Mucosa of rectum (tissue), 2 donors: ENCODE data around the gene TUT4.

Experiments
- H3K27ac ChIP-seq, 2 donors: one replicate each; pipeline ENCODE4 v1.7.0; 2013; ENCODE audit warnings: inconsistent platforms in 2 of 2, low read depth in 2 of 2, low read length in 2 of 2
- H3K27me3 ChIP-seq, 2 donors: one replicate each; pipeline ENCODE4 v1.7.0; 2013; ENCODE audit warnings: low read length in 2 of 2; ENCODE audit not compliant: control insufficient read depth in 2 of 2, insufficient read depth in 2 of 2
- H3K36me3 ChIP-seq, 2 donors: one replicate each; pipeline ENCODE4 v1.7.0; 2013; ENCODE audit warnings: low read length in 2 of 2; ENCODE audit not compliant: control insufficient read depth in 2 of 2, insufficient read depth in 2 of 2
- H3K4me1 ChIP-seq, 2 donors: one replicate each; pipeline ENCODE4 v1.7.0; 2013; ENCODE audit warnings: low read length in 2 of 2, mild to moderate bottlenecking in 1 of 2; ENCODE audit not compliant: control insufficient read depth in 2 of 2, insufficient read depth in 2 of 2
- H3K4me3 ChIP-seq, 2 donors: one replicate each; pipeline ENCODE4 v1.7.0; 2013; ENCODE audit warnings: low read length in 2 of 2
- H3K9ac ChIP-seq, 2 donors: one replicate each; pipeline ENCODE4 v1.7.0; 2013; ENCODE audit warnings: low read length in 2 of 2, low read depth in 1 of 2, mild to moderate bottlenecking in 1 of 2
- H3K9me3 ChIP-seq, 2 donors: one replicate each; pipeline ENCODE4 v1.7.0; 2013; ENCODE audit warnings: low read length in 2 of 2; ENCODE audit not compliant: control insufficient read depth in 2 of 2
- donor health status: healthy.
- donor health status: Normal muscosa, but diverticular disease.

TUT4 gene, protein sequence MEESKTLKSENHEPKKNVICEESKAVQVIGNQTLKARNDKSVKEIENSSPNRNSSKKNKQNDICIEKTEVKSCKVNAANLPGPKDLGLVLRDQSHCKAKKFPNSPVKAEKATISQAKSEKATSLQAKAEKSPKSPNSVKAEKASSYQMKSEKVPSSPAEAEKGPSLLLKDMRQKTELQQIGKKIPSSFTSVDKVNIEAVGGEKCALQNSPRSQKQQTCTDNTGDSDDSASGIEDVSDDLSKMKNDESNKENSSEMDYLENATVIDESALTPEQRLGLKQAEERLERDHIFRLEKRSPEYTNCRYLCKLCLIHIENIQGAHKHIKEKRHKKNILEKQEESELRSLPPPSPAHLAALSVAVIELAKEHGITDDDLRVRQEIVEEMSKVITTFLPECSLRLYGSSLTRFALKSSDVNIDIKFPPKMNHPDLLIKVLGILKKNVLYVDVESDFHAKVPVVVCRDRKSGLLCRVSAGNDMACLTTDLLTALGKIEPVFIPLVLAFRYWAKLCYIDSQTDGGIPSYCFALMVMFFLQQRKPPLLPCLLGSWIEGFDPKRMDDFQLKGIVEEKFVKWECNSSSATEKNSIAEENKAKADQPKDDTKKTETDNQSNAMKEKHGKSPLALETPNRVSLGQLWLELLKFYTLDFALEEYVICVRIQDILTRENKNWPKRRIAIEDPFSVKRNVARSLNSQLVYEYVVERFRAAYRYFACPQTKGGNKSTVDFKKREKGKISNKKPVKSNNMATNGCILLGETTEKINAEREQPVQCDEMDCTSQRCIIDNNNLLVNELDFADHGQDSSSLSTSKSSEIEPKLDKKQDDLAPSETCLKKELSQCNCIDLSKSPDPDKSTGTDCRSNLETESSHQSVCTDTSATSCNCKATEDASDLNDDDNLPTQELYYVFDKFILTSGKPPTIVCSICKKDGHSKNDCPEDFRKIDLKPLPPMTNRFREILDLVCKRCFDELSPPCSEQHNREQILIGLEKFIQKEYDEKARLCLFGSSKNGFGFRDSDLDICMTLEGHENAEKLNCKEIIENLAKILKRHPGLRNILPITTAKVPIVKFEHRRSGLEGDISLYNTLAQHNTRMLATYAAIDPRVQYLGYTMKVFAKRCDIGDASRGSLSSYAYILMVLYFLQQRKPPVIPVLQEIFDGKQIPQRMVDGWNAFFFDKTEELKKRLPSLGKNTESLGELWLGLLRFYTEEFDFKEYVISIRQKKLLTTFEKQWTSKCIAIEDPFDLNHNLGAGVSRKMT (N-terminal part only)

GRCh38 chr1:52552505-52553361 is at the start of gene TUT4:
TSS of gene TUT4 (minus strand) at chr1:52553092. CDS start at chr1:52526280, 26,812 bp downstream.
- peak within 1 kb of the TSS; percentile 83 to 94 for H3K4me3 ChIP-seq
- peak within 1 kb of the TSS; percentile 87 to 91 for H3K27ac ChIP-seq
- H3K9me3 ChIP-seq, result no peaks in the 10 kb centered on the region
- H3K4me1 ChIP-seq, result peaks cover 8 to 11% of the 10 kb centered on the region in 2 donors
- H3K27me3 ChIP-seq, result no peaks in the 10 kb centered on the region
- peak within 1 kb of the TSS; percentile 89 to 90 for H3K9ac ChIP-seq
- H3K36me3 ChIP-seq, result no peaks in the 10 kb centered on the region

DNA sequence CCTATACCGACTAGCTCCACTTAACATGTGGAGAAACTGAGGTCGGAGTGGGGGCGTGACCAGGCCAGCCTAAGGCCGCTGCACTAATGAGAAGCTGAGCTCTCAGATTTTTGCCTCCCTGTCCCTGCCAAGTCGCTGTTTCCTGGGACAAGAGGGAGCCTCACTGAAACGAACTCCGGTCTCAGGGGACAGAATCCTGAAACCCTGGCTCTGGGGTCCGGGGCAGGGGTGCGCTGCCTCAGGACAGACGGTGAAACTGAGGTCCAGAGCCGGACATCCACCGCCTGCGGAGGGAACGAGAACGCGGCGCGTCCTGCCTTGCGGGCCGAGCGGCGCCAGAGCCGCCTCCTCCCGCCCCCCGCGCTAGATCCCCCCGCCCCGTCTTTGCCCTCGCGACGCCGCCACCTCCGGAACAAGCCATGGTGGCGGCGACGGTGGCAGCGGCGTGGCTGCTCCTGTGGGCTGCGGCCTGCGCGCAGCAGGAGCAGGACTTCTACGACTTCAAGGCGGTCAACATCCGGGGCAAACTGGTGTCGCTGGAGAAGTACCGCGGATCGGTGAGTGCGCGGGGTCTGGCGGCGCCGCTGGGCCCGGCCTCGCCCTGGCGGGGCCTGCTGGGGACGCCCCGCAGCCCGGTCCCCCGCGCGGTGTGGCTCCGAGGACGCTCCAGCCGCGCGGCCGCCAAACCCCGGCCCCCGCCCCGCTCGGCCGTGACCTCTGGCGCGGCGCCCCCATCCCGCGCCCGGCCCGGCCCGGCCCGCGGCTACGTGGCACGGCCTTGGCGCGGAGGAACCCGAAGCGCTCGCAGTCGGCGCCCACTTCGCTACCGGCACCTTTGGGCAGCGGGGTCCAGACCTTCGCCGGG is 49.3 kb upstream of the TUT4 start, which contains the start of gene GPX7:
GPX7 (plus strand) TSS at position 381 of the 865 bp plus-strand sequence; CDS start at position 420, 39 bp downstream.
- peaks cover 9 to 10% of the 10 kb centered on the region in 2 donors for H3K4me1 ChIP-seq
- peak within 1 kb of the TSS; percentile 23 to 69 for H3K27ac ChIP-seq
- peaks cover 0 to 3% of the 10 kb centered on the region in 2 donors for H3K27me3 ChIP-seq
- H3K9me3 ChIP-seq, result no peaks in the 10 kb centered on the region
- peaks cover 0 to 1% of the 10 kb centered on the region in 2 donors for H3K36me3 ChIP-seq
- peak within 1 kb of the TSS; percentile 66 to 80 for H3K9ac ChIP-seq
- peak within 1 kb of the TSS; percentile 62 to 67 for H3K4me3 ChIP-seq

DNA sequence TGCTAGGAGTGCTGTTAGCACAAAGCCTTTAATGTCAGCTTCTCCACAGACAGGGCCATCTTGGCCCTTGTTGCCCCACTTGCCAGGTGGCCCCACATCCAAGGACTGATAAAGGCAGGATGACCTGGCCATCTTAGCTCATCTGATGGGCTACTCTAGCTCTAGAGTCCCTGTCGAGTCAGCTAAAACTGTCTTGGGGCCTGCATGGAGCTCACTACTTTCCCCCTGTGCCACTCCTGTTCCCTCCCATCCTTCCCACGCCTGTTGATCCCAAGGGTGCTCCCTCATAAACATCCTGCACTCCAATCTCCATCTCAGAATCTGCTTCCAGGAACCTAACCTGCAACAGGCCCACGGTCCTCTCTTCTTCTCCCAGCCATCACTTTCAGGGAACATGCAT is 48.6 kb upstream of the TUT4 start:
- Histone ChIP-seq H3K4me1 (peaks cover 9 to 10% of the 10 kb centered on the region in 2 donors), H3K27ac (no peak overlapping the region), H3K4me3 (peak overlapping the region; percentile 62 to 67), H3K36me3 (no peaks in the 10 kb centered on the region), H3K9me3 (no peaks in the 10 kb centered on the region), H3K27me3 (peaks cover 0 to 3% of the 10 kb centered on the region in 2 donors), H3K9ac (peak overlapping the region; percentile 66 to 80)

- H3K27me3 ChIP-seq, result peaks cover 0 to 3% of the 10 kb centered on the region in 2 donors
- no peak overlapping the region for H3K9ac ChIP-seq
- H3K27ac ChIP-seq, result no peak overlapping the region
- no peak overlapping the region for H3K4me3 ChIP-seq
- H3K9me3 ChIP-seq, result no peaks in the 10 kb centered on the region
- H3K36me3 ChIP-seq, result no peaks in the 10 kb centered on the region
- H3K4me1 ChIP-seq, result peaks cover 9 to 10% of the 10 kb centered on the region in 2 donors
Observed at GRCh38 chr1:52600533-52601179, 47.8 kb upstream of the TUT4 start.

GRCh38 chr1:52599236-52599635 is 46.3 kb upstream of the TUT4 start:
- Histone ChIP-seq H3K4me1 (peaks cover 9 to 10% of the 10 kb centered on the region in 2 donors), H3K9ac (no peak overlapping the region), H3K4me3 (no peak overlapping the region), H3K9me3 (no peaks in the 10 kb centered on the region), H3K27me3 (peaks cover 0 to 3% of the 10 kb centered on the region in 2 donors), H3K36me3 (no peaks in the 10 kb centered on the region), H3K27ac (no peak overlapping the region)

DNA sequence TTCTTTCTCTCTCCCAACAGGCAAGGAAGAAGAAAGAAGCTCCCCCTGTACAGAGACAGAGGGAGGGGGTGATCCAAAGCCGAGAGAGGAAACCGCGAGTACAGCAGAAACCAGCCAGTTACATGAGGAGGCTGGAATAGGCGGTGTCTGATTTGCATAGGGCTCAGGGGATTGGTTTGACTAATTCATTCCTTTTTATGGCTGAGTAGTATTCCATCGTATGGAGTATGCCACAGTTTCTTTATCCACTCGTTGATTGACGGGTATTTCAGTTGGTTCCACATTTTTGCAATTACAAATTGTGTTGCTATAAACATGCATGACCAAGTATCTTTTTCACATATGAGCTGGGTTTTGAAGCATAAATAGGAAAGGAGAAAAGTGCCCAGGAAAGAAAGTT is 45.8 kb upstream of the TUT4 start:
- H3K4me3 ChIP-seq, result no peak overlapping the region
- H3K27ac ChIP-seq, result no peak overlapping the region
- H3K27me3 ChIP-seq, result peaks cover 0 to 3% of the 10 kb centered on the region in 2 donors
- H3K4me1 ChIP-seq, result peaks cover 9 to 10% of the 10 kb centered on the region in 2 donors
- H3K9me3 ChIP-seq, result no peaks in the 10 kb centered on the region
- no peaks in the 10 kb centered on the region for H3K36me3 ChIP-seq
- no peak overlapping the region for H3K9ac ChIP-seq

DNA sequence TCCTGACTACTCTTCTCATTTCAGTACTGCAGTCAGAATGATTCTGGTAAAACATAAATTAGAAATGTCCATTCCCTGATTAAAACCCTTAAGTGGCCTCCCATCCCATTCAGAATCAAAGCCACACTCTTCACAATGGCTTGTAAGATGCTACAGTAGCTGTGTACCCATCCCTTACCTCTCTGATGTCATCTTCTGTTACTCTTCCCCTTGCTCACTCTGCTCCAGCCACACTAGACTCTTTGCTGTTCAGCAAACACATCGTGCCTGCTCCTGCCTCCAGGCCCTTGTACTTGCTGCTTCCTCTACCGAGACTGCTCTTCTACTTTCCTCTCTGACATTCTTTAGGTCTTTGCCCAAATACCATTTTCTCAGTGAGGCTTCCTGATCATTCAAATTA is 45.0 kb upstream of the TUT4 start:
- H3K4me3 ChIP-seq, result no peak overlapping the region
- peaks cover 6 to 9% of the 10 kb centered on the region in 2 donors for H3K4me1 ChIP-seq
- H3K36me3 ChIP-seq, result no peaks in the 10 kb centered on the region
- peaks cover 0 to 3% of the 10 kb centered on the region in 2 donors for H3K27me3 ChIP-seq
- H3K9ac ChIP-seq, result no peak overlapping the region
- H3K9me3 ChIP-seq, result no peaks in the 10 kb centered on the region
- H3K27ac ChIP-seq, result no peak overlapping the region

GRCh38 chr1:52595061-52595460 is 42.2 kb upstream of the TUT4 start:
- H3K9ac ChIP-seq, result no peak overlapping the region
- no peaks in the 10 kb centered on the region for H3K4me1 ChIP-seq
- H3K27ac ChIP-seq, result no peak overlapping the region
- no peak overlapping the region for H3K4me3 ChIP-seq
- H3K9me3 ChIP-seq, result no peaks in the 10 kb centered on the region
- H3K36me3 ChIP-seq, result no peaks in the 10 kb centered on the region
- no peaks in the 10 kb centered on the region for H3K27me3 ChIP-seq
